Gastroesophageal sphincter (tissue), 4 donors: ENCODE measurements around the gene IZUMO4. TPM values are rescaled to one million over a fixed set of nuclear protein-coding genes. Genes with fewer than 3 reads are reported as not detected.
A peak's percentile ranks its signal among the peaks of the same experiment; 100 is the strongest.
"Not testable (repeated sequence)": the region's sequence is repeated elsewhere in the genome, so short reads cannot be mapped to it uniquely, and the experiment has no call there.

Experiments used
- ATAC-seq: fragments of 150-250 bp; one replicate; pipeline ENCODE4 v1.9.1; 2016; ENCODE audit warnings: mild to moderate bottlenecking, moderate library complexity
- H3K27ac ChIP-seq, 4 donors: fragments of 200-600 bp; sonication (generic) in 3 of 4; 1 replicate in 3 of 4; 2 replicates in 1 of 4; pipeline ENCODE4 v1.5.1; 2016 to 2019
- H3K27me3 ChIP-seq: fragments of 200-600 bp; sonication (generic); one replicate; pipeline ENCODE4 v1.5.1; 2019
- H3K36me3 ChIP-seq, 2 donors: fragments of 200-600 bp; sonication (generic); one replicate each; pipeline ENCODE4 v1.5.1; 2019; ENCODE audit warnings: control low read depth in 1 of 2
- H3K4me1 ChIP-seq, 3 donors: fragments of 200-600 bp; sonication (generic); 1 replicate in 2 of 3; 2 replicates in 1 of 3; pipeline ENCODE4 v1.5.1; 2016 to 2019; ENCODE audit warnings: control low read depth in 2 of 3
- H3K4me3 ChIP-seq, 2 donors: fragments of 200-600 bp; sonication (generic); one replicate each; pipeline ENCODE4 v1.5.1; 2019; ENCODE audit warnings: mild to moderate bottlenecking in 1 of 2, moderate library complexity in 1 of 2
- H3K9me3 ChIP-seq, 3 donors: fragments of 200-600 bp; sonication (generic); one replicate each; pipeline ENCODE4 v1.5.1; 2017 to 2019; ENCODE audit warnings: control low read depth in 2 of 3
- EP300 ChIP-seq: sonication (generic); formaldehyde crosslinking; IDR thresholded peaks from one replicate; pipeline ENCODE4 v1.6.1; 2017; ENCODE audit warnings: antibody characterized with exemption, mild to moderate bottlenecking
- POLR2A ChIP-seq, 2 donors: fragments of 450-650 bp; IDR thresholded peaks; one replicate each; pipeline ENCODE4 v1.6.1; 2017; ENCODE audit warnings: antibody characterized with exemption in 2 of 2, mild to moderate bottlenecking in 2 of 2, moderate library complexity in 1 of 2
- POLR2AphosphoS5 ChIP-seq: sonication (generic); formaldehyde crosslinking; IDR thresholded peaks from one replicate; pipeline ENCODE4 v1.6.1; 2017; ENCODE audit warnings: antibody characterized with exemption
- WGBS, 2 donors: methylation state at CpG; one replicate each; pipeline ENCODE4 v1.1.5; 2018; ENCODE audit warnings: low coverage in 1 of 2; 5-methylcytosine and 5-hydroxymethylcytosine counted together
- total RNA-seq, 4 donors: library from RNA; depleted of rRNA; stranded (reverse); fragments of >200 nt; gene quantifications; one replicate each; pipeline ENCODE4 v1.1.0, GENCODE V29; 2016
- TF ChIP-seq, protein P1 (sequence below), 4 experiments: fragments of 200-600 bp in 2 of 4; fragments of 450-650 bp in 2 of 4; sonication (generic) in 1 of 4; IDR thresholded peaks; one replicate each; pipeline ENCODE4 v1.5.1; 2017 to 2019; ENCODE audit warnings: antibody characterized with exemption in 4 of 4, mild to moderate bottlenecking in 2 of 4, moderate library complexity in 2 of 4

IZUMO4 gene
- total RNA-seq, 4 donors from 2014 or later: 2.4 to 17.3 (median 4.3) TPM

DNA sequence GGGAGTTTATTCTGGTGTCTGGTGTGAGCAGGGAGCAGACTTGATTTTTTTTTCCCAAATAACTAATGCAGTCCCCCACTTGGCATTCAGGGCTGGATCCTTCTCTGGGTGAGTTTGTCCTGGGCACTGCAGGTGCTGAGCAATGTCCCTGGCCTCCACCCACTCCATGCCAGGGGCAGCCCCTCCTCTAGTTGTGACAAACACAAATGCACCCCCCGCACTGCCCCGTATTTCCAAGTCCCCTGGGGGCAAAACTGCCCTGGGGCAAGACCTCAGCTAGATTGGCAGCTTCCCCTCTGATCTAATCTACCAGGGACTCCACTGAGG lies 7.0 kb upstream of the IZUMO4 start:
- no peak for ATAC-seq
- WGBS, 2 donors: no CpG with 5 or more reads among the region's 2 CpGs
- no peaks in the 10 kb centered on the region for H3K9me3 ChIP-seq
- H3K4me3 ChIP-seq: no peak overlapping the region
- peaks cover 0 to 100% (median 30%) of the 10 kb centered on the region in 3 donors for H3K4me1 ChIP-seq
- peaks cover 0 to 11% of the 10 kb centered on the region in 2 donors for H3K36me3 ChIP-seq
- H3K27ac ChIP-seq: peak overlapping the region in 3 of 4 donors; percentile 56 to 99 (median 95)
- H3K27me3 ChIP-seq: no peaks in the 10 kb centered on the region
- no peak for TF ChIP-seq POLR2A (IDR thresholded peaks at IDR 0.05)
- no peak for TF ChIP-seq POLR2AphosphoS5
- no peak for TF ChIP-seq EP300
- TF ChIP-seq, protein P1, sequence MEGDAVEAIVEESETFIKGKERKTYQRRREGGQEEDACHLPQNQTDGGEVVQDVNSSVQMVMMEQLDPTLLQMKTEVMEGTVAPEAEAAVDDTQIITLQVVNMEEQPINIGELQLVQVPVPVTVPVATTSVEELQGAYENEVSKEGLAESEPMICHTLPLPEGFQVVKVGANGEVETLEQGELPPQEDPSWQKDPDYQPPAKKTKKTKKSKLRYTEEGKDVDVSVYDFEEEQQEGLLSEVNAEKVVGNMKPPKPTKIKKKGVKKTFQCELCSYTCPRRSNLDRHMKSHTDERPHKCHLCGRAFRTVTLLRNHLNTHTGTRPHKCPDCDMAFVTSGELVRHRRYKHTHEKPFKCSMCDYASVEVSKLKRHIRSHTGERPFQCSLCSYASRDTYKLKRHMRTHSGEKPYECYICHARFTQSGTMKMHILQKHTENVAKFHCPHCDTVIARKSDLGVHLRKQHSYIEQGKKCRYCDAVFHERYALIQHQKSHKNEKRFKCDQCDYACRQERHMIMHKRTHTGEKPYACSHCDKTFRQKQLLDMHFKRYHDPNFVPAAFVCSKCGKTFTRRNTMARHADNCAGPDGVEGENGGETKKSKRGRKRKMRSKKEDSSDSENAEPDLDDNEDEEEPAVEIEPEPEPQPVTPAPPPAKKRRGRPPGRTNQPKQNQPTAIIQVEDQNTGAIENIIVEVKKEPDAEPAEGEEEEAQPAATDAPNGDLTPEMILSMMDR (IDR thresholded peaks at IDR 0.05): no peak

DNA sequence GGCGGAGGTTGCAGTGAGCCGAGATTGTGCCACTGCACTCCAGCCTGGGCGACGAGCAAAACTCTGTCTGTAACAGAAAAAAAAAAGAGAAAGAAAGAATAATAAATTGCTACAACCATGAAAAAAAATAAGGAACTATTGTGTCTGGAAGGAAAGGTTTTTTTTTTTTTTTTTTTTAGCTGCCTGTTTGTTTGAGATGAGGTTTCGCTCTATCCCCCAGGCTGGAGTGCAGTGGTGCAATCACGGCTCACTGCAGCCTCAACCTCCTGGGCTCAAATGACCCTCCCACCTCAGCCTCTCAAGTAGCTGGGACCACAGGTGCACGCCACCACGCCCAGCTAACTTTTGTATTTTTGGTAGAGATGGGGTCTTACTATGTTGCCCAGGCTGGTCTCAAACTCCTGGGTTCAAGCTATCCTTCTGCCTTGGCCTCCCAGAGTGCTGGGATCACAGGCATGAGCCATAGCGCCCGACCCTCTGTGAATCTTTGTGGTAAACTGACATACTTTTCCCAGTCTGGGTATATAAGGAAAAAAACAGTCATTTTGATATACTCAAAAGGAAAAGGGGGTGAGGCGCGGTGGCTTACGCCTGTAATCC lies 4.7 kb upstream of the IZUMO4 start:
- Histone ChIP-seq H3K27ac (peak overlapping the region in 3 of 4 donors; percentile 56 to 99 (median 95)), H3K4me1 (peaks cover 0 to 88% (median 39%) of the 10 kb centered on the region in 3 donors)
- ATAC-seq, H3K4me3 ChIP-seq, H3K36me3 ChIP-seq, H3K27me3 ChIP-seq, H3K9me3 ChIP-seq: not testable (repeated sequence)
- WGBS, 2 donors: 88 to 93% methylated on average over 6 to 8 of the region's 13 CpGs

DNA sequence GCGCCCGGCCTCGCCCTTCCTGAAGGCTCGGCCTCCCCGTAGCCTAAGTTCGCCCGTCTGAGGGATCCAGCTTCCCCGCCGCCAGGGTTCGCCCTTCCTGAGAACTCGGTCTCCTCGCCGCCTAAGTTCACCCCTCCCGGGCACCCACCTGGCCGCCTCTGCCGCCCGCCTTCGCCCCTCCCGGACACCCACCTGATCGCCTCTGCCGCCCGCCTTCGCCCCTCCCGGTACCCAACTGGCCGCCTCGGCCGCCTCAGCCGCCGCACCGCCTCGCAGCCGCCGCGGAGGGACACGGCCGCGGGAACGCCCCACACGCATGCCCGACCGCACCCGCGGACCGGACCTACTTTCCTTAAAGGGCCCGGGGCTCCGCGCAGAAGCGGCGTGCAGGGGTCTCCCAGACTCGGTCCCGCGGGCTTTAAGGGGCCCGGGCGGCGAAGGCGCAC lies 658 bp upstream of the IZUMO4 start, which contains the start of gene MOB3A:
Gene MOB3A, minus strand, starts transcription at position 293 of the 446 bp plus-strand sequence. CDS start 17,766 bp downstream, outside the sequence.
- TF ChIP-seq POLR2AphosphoS5 (peak; percentile 85), EP300 (no peak), POLR2A (IDR thresholded peaks at IDR 0.05) (peak; percentile 81 to 92)
- TF ChIP-seq, protein P1 (IDR thresholded peaks at IDR 0.05): peak in 3 of 4 experiments; percentile 60 to 75 (median 69)
- Histone ChIP-seq H3K27ac (peak within 1 kb of the TSS; percentile 78 to 99 (median 96)), H3K4me1 (peaks cover 0 to 64% (median 27%) of the 10 kb centered on the region in 3 donors), H3K4me3 (peak within 1 kb of the TSS; percentile 59 to 67), H3K9me3 (no peaks in the 10 kb centered on the region), H3K27me3 (no peaks in the 10 kb centered on the region), H3K36me3 (peaks cover 0 to 23% of the 10 kb centered on the region in 2 donors)
- no CpG with 5 or more reads among the region's 56 CpGs for WGBS, 2 donors
- ATAC-seq: peak; percentile 80

DNA sequence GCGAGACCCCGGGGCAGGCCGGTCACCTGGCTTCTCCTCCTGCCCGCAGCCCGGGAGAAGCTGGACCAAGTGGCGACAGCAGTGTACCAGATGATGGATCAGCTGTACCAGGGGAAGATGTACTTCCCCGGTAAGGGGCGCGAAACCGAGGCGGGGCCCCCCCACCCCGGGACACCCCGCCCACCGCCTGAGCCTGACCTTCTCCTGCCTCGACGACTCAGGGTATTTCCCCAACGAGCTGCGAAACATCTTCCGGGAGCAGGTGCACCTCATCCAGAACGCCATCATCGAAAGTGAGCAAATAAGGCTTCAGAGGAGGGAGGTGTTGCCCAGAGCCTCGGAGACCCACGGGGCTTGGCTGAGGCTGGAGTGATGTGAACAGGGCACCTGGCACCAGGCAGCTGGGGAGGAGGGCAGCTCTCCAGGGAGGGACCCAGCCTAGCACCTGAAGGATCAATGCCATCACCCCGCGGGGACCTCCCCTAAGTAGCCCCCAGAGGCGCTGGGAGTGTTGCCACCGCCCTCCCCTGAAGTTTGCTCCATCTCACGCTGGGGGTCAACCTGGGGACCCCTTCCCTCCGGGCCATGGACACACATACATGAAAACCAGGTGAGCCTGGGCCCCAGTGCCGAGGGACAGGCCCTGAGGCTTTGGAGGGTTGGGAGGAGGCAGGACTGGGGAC lies 629 bp downstream of the IZUMO4 start:
- Histone ChIP-seq H3K4me3 (peak overlapping the region; percentile 29 to 67), H3K9me3 (no peaks in the 10 kb centered on the region), H3K27ac (peak overlapping the region; percentile 29 to 99 (median 90)), H3K4me1 (peaks cover 0 to 51% (median 21%) of the 10 kb centered on the region in 3 donors), H3K36me3 (peaks cover 0 to 35% of the 10 kb centered on the region in 2 donors), H3K27me3 (no peaks in the 10 kb centered on the region)
- no peak for ATAC-seq
- WGBS, 2 donors: 0% methylated on average over 3 of the region's 30 CpGs; no CpG with 5 or more reads in 1 of the 2 donors
- TF ChIP-seq, protein P1 (IDR thresholded peaks at IDR 0.05): no peak
- TF ChIP-seq POLR2A (IDR thresholded peaks at IDR 0.05) (no peak), POLR2AphosphoS5 (no peak)

DNA sequence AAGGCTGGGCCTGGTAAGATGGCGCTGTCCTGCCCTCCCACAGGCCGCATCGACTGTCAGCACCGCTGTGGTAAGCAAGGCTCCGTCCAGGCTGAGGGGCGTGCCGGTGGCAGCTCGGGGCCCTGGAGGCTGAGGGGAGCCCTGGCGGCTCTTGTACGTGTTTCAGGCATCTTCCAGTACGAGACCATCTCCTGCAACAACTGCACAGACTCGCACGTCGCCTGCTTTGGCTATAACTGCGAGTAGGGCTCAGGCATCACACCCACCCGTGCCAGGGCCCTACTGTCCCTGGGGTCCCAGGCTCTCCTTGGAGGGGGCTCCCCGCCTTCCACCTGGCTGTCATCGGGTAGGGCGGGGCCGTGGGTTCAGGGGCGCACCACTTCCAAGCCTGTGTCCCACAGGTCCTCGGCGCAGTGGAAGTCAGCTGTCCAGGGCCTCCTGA lies 1.2 kb downstream of the IZUMO4 start:
- WGBS, 2 donors: no CpG with 5 or more reads among the region's 23 CpGs
- H3K4me3 ChIP-seq: peak overlapping the region in 1 of 2 donors; percentile 67
- no peak for ATAC-seq
- no peak for TF ChIP-seq EP300
- TF ChIP-seq POLR2A (IDR thresholded peaks at IDR 0.05): no peak
- no peak for TF ChIP-seq POLR2AphosphoS5
- H3K9me3 ChIP-seq: no peaks in the 10 kb centered on the region
- peak overlapping the region in 3 of 4 donors; percentile 84 to 99 (median 95) for H3K27ac ChIP-seq
- peaks cover 0 to 46% (median 20%) of the 10 kb centered on the region in 3 donors for H3K4me1 ChIP-seq
- peaks cover 0 to 41% of the 10 kb centered on the region in 2 donors for H3K36me3 ChIP-seq
- no peaks in the 10 kb centered on the region for H3K27me3 ChIP-seq
